Measurements from ENCODE around the gene FSHR. TPM values are rescaled to one million over a fixed set of nuclear protein-coding genes. Genes with fewer than 3 reads are reported as not detected.

FSHR gene
- total and polyA plus RNA-seq, 4 donors = not detected

DNA sequence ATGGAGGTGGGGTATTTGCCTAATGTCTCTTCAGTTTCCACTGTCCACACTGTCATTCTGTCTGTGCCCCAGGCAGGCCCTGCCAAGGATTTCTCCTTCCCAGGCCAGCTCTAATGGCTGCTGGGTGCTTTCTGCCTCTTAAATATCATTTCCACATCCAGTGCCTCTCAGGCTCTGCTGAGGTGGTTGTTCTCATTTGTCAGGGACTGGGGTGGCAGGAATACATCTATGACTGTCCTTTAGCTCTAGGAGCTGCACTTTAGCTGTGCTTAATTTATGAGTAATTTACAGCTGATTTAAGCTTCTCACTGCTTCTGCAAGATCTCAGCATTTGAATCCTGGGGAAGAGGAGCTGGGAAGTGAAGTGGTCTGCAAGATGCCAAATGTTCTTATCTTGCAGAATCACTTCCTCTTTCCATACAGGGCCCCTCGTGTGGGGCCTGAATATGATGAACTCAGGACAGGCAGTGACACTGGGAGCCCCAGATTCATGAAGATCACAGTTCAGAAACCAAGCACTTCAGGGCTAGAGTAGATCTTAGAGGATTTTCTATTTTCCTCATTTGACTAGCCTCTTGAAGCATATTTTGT, 150.2 kb downstream of the FSHR start:
- no peak overlapping the region for H3K4me3 ChIP-seq (ENCODE audit: low read depth in 1 of 3, low read length in 3 of 3)
- H3K36me3 ChIP-seq (ENCODE audit: control insufficient read depth in 4 of 4, insufficient read depth in 3 of 4, low read depth in 1 of 4, low read length in 3 of 4) = no peaks in the 10 kb centered on the region
- no peak for DNase-seq (ENCODE audit: low spot score)
- H3K9ac ChIP-seq (ENCODE audit: low read depth in 1 of 2, low read length in 2 of 2) = no peak overlapping the region
- whole genome bisulfite sequencing = 19% methylated on average over 1 of the region's 1 CpG
- no peaks in the 10 kb centered on the region for H3K4me1 ChIP-seq (ENCODE audit: control insufficient read depth in 4 of 4, insufficient read depth in 4 of 4, low read length in 3 of 4)
- no peaks in the 10 kb centered on the region for H3K27me3 ChIP-seq (ENCODE audit: control insufficient read depth in 4 of 4, insufficient read depth in 4 of 4, low read length in 3 of 4)
- TF ChIP-seq YY1 (IDR thresholded peaks at IDR 0.05) (no peak), HNF4G (IDR thresholded peaks at IDR 0.05) (no peak), TAF1 (conservative IDR thresholded peaks at IDR 0.05) (no peak), EGR1 (IDR thresholded peaks at IDR 0.05; ENCODE audit: low read depth in 2 of 2) (no peak), GABPA (IDR thresholded peaks at IDR 0.05 in 1 of 2, conservative IDR thresholded peaks at IDR 0.05 in 1 of 2) (no peak), SP1 (IDR thresholded peaks at IDR 0.05) (no peak), RAD21 (IDR thresholded peaks at IDR 0.05) (no peak), FOXA1 (IDR thresholded peaks at IDR 0.05) (no peak), FOXA2 (IDR thresholded peaks at IDR 0.05) (no peak), HNF4A (conservative IDR thresholded peaks at IDR 0.05) (no peak), NR2F2 (IDR thresholded peaks at IDR 0.05) (no peak), RXRA (IDR thresholded peaks at IDR 0.05) (no peak)
- TF ChIP-seq, protein P1, sequence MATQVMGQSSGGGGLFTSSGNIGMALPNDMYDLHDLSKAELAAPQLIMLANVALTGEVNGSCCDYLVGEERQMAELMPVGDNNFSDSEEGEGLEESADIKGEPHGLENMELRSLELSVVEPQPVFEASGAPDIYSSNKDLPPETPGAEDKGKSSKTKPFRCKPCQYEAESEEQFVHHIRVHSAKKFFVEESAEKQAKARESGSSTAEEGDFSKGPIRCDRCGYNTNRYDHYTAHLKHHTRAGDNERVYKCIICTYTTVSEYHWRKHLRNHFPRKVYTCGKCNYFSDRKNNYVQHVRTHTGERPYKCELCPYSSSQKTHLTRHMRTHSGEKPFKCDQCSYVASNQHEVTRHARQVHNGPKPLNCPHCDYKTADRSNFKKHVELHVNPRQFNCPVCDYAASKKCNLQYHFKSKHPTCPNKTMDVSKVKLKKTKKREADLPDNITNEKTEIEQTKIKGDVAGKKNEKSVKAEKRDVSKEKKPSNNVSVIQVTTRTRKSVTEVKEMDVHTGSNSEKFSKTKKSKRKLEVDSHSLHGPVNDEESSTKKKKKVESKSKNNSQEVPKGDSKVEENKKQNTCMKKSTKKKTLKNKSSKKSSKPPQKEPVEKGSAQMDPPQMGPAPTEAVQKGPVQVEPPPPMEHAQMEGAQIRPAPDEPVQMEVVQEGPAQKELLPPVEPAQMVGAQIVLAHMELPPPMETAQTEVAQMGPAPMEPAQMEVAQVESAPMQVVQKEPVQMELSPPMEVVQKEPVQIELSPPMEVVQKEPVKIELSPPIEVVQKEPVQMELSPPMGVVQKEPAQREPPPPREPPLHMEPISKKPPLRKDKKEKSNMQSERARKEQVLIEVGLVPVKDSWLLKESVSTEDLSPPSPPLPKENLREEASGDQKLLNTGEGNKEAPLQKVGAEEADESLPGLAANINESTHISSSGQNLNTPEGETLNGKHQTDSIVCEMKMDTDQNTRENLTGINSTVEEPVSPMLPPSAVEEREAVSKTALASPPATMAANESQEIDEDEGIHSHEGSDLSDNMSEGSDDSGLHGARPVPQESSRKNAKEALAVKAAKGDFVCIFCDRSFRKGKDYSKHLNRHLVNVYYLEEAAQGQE (IDR thresholded peaks at IDR 0.05) = no peak
- TF ChIP-seq, protein P2, sequence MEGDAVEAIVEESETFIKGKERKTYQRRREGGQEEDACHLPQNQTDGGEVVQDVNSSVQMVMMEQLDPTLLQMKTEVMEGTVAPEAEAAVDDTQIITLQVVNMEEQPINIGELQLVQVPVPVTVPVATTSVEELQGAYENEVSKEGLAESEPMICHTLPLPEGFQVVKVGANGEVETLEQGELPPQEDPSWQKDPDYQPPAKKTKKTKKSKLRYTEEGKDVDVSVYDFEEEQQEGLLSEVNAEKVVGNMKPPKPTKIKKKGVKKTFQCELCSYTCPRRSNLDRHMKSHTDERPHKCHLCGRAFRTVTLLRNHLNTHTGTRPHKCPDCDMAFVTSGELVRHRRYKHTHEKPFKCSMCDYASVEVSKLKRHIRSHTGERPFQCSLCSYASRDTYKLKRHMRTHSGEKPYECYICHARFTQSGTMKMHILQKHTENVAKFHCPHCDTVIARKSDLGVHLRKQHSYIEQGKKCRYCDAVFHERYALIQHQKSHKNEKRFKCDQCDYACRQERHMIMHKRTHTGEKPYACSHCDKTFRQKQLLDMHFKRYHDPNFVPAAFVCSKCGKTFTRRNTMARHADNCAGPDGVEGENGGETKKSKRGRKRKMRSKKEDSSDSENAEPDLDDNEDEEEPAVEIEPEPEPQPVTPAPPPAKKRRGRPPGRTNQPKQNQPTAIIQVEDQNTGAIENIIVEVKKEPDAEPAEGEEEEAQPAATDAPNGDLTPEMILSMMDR (IDR thresholded peaks at IDR 0.05; ENCODE audit: low read depth, low read length, missing input control) = no peak
- TF ChIP-seq, protein P3, sequence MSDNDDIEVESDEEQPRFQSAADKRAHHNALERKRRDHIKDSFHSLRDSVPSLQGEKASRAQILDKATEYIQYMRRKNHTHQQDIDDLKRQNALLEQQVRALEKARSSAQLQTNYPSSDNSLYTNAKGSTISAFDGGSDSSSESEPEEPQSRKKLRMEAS (IDR thresholded peaks at IDR 0.05) = no peak
- TF ChIP-seq, protein P4, sequence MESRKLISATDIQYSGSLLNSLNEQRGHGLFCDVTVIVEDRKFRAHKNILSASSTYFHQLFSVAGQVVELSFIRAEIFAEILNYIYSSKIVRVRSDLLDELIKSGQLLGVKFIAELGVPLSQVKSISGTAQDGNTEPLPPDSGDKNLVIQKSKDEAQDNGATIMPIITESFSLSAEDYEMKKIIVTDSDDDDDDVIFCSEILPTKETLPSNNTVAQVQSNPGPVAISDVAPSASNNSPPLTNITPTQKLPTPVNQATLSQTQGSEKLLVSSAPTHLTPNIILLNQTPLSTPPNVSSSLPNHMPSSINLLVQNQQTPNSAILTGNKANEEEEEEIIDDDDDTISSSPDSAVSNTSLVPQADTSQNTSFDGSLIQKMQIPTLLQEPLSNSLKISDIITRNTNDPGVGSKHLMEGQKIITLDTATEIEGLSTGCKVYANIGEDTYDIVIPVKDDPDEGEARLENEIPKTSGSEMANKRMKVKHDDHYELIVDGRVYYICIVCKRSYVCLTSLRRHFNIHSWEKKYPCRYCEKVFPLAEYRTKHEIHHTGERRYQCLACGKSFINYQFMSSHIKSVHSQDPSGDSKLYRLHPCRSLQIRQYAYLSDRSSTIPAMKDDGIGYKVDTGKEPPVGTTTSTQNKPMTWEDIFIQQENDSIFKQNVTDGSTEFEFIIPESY (IDR thresholded peaks at IDR 0.05) = no peak
- TF ChIP-seq, protein P5, sequence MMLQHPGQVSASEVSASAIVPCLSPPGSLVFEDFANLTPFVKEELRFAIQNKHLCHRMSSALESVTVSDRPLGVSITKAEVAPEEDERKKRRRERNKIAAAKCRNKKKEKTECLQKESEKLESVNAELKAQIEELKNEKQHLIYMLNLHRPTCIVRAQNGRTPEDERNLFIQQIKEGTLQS (IDR thresholded peaks at IDR 0.05) = no peak
- H3K9me3 ChIP-seq (ENCODE audit: control insufficient read depth in 4 of 4, low read length in 3 of 4) = no peaks in the 10 kb centered on the region
- no peak overlapping the region for H3K27ac ChIP-seq (ENCODE audit: low read depth in 1 of 2, low read length in 2 of 2)
